T-helper 22 cell (primary cell): ENCODE results near the gene HEG1.

Source experiments
- DNase-seq: peaks from one replicate; pipeline ENCODE4 v3.0.0-alpha.2; 2020; ENCODE audit warnings: low read depth

HEG1 gene

DNA sequence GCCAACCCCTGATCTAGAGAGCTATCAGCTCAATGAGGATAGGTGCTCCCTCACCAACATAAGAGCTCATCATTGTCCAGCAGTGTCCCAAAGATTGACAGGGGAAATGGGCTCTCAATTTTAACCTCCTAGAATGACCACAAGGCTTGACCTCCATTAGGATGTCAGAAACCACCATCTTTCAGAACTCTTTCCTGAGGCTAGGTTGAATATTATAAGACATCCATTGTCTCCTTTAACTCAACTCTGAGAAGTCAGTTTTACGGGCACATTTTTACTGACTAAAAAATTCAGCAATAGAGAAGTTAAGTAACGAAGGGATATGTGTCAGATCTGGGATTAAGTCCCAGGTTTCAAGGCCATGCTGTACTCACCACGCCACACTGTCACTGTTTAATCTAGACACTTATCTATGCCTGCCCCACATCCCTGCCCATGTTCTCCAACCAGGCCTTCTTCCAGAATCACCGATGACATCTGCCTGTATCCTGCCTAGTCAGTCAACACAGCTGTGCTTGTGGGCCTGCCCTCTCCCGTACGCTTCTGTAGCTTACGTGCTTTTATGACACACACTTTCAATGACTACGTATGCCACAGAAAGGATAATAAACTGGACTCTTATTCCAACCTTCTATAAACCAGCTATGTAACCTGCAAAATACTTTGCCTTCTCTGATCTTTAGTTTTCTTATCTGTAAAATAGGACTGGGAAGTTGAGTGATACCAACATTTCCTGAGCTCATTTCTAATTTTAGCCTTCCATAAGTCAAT lies 104.1 kb downstream of the HEG1 start:
- DNase-seq = no peak

GRCh38 chr3:124950026-124950425 lies 105.8 kb downstream of the HEG1 start:
- no peak for DNase-seq

DNA sequence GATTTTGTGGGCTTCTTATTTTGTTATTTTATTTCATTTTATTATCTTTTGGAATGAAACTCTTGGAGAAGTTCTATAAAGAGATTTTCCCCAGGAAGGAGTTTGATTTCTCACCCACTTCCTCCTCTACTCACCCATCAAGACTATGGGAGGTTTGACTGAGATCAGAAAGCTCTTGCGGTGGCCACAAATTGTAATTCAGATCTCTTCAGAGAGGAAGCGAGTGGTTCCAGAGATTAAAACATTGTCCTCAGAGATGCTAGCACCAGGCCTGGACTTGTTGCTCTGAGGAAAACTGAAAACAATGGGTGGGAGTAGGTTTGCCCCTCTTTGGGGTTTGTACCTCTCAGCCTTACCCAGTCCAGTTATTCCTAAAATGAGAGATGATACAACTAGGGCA lies 113.2 kb downstream of the HEG1 start:
- no peak for DNase-seq

GRCh38 chr3:124941771-124942170 lies 114.0 kb downstream of the HEG1 start:
- no peak for DNase-seq

DNA sequence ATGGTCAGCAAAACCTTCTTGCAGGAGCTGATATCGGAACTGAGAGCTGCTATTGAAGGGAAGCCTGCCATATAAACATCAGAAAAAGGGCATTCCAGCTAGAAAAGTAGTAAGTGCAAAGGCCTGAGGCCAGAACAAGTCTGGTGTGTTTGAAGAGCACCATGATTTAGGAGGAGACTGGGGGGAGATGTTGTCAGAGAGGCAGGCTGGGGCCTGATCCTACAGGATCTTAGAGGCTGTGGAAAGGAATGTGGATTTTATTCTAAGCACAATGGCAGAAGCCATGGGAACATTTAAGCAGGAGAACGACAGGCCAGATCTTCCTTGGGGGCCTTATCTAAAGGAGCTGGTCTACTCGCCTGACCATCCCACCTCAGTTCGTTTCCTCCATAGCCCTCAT lies 116.1 kb downstream of the HEG1 start:
- DNase-seq = no peak

- no peak for DNase-seq
Measured at GRCh38 chr3:124938896-124939295, 116.9 kb downstream of the HEG1 start.

DNA sequence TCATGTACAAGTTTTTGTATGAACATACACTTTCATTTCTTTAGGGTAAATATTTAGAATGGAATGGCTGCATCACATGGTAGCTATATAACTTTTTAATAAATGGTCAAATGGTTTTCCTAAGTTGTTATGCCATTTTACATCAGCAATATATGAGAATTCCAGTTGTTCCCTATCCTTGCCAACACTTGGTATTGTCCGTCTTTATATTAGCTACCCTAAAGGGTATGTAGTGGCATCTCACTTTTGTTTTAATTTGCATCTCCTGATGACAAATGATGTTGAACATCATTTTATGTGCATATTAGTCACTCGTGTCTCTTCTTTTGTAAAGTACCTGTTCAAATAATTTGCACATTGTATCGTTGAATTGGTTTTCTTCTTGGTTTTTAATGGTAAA lies 118.7 kb downstream of the HEG1 start:
- no peak for DNase-seq

GRCh38 chr3:124935794-124936542 lies 119.8 kb downstream of the HEG1 start:
- no peak for DNase-seq

DNA sequence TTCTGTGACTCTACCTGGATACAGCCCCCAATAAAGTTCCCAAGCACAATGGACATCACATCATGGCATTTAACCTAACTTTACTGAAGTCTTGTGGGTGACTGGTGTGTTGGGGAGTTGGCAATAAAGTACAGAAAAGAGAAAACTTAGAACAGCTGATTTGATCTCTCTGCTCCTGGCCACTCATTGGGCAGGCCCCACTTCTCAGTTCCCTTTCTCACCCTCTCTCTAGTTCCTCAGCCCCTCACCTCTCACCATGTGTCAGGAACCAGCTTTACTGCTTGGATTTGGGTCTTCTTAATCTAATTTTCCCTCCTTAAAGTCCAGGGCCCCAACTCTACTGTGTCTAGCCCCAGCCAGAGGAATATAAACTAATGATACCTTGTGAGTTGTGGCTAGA lies 120.5 kb downstream of the HEG1 start:
- DNase-seq = no peak

- no peak for DNase-seq
Measured at GRCh38 chr3:124934577-124934976, 121.2 kb downstream of the HEG1 start, which contains the start of gene MUC13. Gene MUC13, minus strand, starts transcription at chr3:124934751. Its CDS starts 39 bp downstream, at chr3:124934712.

- peak; percentile 3 for DNase-seq
Measured at GRCh38 chr3:124928333-124929202, 127.2 kb downstream of the HEG1 start.

- no peak for DNase-seq
Measured at GRCh38 chr3:124927574-124928045, 128.2 kb downstream of the HEG1 start.

- DNase-seq = no peak
Measured at GRCh38 chr3:124926426-124927101, 129.2 kb downstream of the HEG1 start.

- DNase-seq = no peak
Measured at GRCh38 chr3:124924741-124925140, 131.1 kb downstream of the HEG1 start.

- no peak for DNase-seq
Measured at GRCh38 chr3:124923833-124924232, 132.0 kb downstream of the HEG1 start.

DNA sequence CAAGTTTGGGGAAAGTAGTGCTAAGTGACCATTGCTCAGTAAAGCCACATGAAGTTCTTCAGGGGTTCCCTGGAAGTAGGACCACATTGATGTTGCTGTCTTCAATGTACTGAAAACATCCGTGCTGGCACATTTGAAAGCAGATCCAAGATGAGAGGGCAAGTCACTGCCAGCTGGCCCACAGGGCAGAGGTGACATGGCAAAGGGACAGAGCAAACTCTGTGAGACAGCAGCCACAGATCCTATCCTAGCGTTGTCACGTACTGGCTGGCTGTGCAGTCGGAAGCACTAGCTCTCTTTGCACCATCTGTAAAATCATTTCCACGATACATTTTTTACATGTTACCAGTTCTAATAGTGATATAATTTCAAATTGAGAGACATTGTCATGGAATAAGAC lies 135.1 kb downstream of the HEG1 start:
- DNase-seq = no peak

- DNase-seq = no peak
Measured at GRCh38 chr3:124919756-124920155, 136.0 kb downstream of the HEG1 start.

DNA sequence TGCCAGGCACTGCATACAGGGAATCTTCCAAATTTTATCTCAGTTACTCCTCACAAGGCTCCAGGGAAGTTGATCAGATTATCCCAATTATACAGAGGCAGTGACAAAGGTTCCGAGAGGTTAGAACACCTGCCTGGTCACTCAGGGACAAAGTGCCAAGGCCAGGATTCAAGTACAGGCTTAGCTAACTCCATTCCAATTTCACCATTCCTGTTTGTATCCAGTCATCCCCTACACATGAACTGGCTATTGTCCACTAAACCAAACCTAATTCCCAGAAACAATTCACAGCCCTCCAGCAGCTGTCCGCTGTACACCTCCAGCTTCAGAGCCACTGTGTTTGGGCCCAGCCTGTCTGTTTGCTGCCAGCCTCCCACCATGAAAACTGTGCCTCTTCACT lies 137.3 kb downstream of the HEG1 start:
- DNase-seq = no peak

GRCh38 chr3:124916837-124917409 lies 138.9 kb downstream of the HEG1 start:
- DNase-seq = no peak
